ENCODE measurements around the gene ARHGAP9. TPM values are rescaled to one million over a fixed set of nuclear protein-coding genes. Genes with fewer than 3 reads are reported as not detected.

Gene ARHGAP9
- total and polyA plus RNA-seq, 2 donors from 2014 or later = 3.8 to 18.1 TPM

- intact Hi-C loops (cut with DNase I) = loop anchor here (10.0 kb wide), 1 partner anchor 190 kb away; no protein-coding TSS in a partner anchor
- FAIRE-seq (no peak), DNase-seq (peak in 4 of 5 donors; percentile 67 to 74 (median 70))
- H3K9me3 ChIP-seq (ENCODE audit: control insufficient read depth in 2 of 3, insufficient read depth in 1 of 3, low read length in 3 of 3) = no peaks in the 10 kb centered on the region
- H3K36me3 ChIP-seq (ENCODE audit: control insufficient read depth in 2 of 3, insufficient read depth in 3 of 3, low read length in 3 of 3) = no peaks in the 10 kb centered on the region
- no peak for TF ChIP-seq CTCF (IDR thresholded peaks at IDR 0.05; ENCODE audit: borderline replicate concordance, extremely low read depth, insufficient read depth)
- H3K4me1 ChIP-seq (ENCODE audit: control insufficient read depth in 2 of 3, insufficient read depth in 2 of 3, low read depth in 1 of 3, low read length in 3 of 3) = peaks cover 0 to 9% (median 5%) of the 10 kb centered on the region in 3 donors
- H3K27me3 ChIP-seq (ENCODE audit: control insufficient read depth, insufficient read depth, low read length) = no peaks in the 10 kb centered on the region
- H3K4me3 ChIP-seq (ENCODE audit: low read length in 3 of 3) = no peak within 1 kb of the TSS
- peak within 1 kb of the TSS in 1 of 2 donors; percentile 38 for H3K27ac ChIP-seq (ENCODE audit: low read depth in 2 of 2, low read length in 2 of 2)
- no peak within 1 kb of the TSS for H3K9ac ChIP-seq (ENCODE audit: low read length in 3 of 3)
Measured at GRCh38 chr12:57454566-57455373, 24.9 kb downstream of the ARHGAP9 start, which contains the start of gene INHBE. TSS of gene INHBE (plus strand) at chr12:57455307. CDS start at chr12:57455537, 230 bp downstream.

GRCh38 chr12:57454213-57454565 is 25.5 kb downstream of the ARHGAP9 start:
- H3K27ac ChIP-seq (ENCODE audit: low read depth in 2 of 2, low read length in 2 of 2) = no peak overlapping the region
- no peaks in the 10 kb centered on the region for H3K36me3 ChIP-seq (ENCODE audit: control insufficient read depth in 2 of 3, insufficient read depth in 3 of 3, low read length in 3 of 3)
- H3K9me3 ChIP-seq (ENCODE audit: control insufficient read depth in 2 of 3, insufficient read depth in 1 of 3, low read length in 3 of 3) = no peaks in the 10 kb centered on the region
- no peak overlapping the region for H3K9ac ChIP-seq (ENCODE audit: low read length in 3 of 3)
- no peak overlapping the region for H3K4me3 ChIP-seq (ENCODE audit: low read length in 3 of 3)
- intact Hi-C loops (cut with DNase I) = loop anchor here (10.0 kb wide), 1 partner anchor 189 kb away; no protein-coding TSS in a partner anchor
- TF ChIP-seq CTCF (IDR thresholded peaks at IDR 0.05; ENCODE audit: borderline replicate concordance, extremely low read depth, insufficient read depth) = no peak
- H3K4me1 ChIP-seq (ENCODE audit: control insufficient read depth in 2 of 3, insufficient read depth in 2 of 3, low read depth in 1 of 3, low read length in 3 of 3) = peaks cover 0 to 9% (median 5%) of the 10 kb centered on the region in 3 donors
- DNase-seq (no peak), FAIRE-seq (no peak)
- H3K27me3 ChIP-seq (ENCODE audit: control insufficient read depth, insufficient read depth, low read length) = no peaks in the 10 kb centered on the region

GRCh38 chr12:57452937-57453509 is 26.6 kb downstream of the ARHGAP9 start:
- Histone ChIP-seq H3K4me1 (ENCODE audit: control insufficient read depth in 2 of 3, insufficient read depth in 2 of 3, low read depth in 1 of 3, low read length in 3 of 3) (peaks cover 0 to 5% (median 3%) of the 10 kb centered on the region in 3 donors), H3K36me3 (ENCODE audit: control insufficient read depth in 2 of 3, insufficient read depth in 3 of 3, low read length in 3 of 3) (no peaks in the 10 kb centered on the region), H3K9ac (ENCODE audit: low read length in 3 of 3) (no peak overlapping the region), H3K9me3 (ENCODE audit: control insufficient read depth in 2 of 3, insufficient read depth in 1 of 3, low read length in 3 of 3) (no peaks in the 10 kb centered on the region), H3K4me3 (ENCODE audit: low read length in 3 of 3) (no peak overlapping the region), H3K27me3 (ENCODE audit: control insufficient read depth, insufficient read depth, low read length) (no peaks in the 10 kb centered on the region), H3K27ac (ENCODE audit: low read depth in 2 of 2, low read length in 2 of 2) (no peak overlapping the region)
- intact Hi-C loops (cut with DNase I) = loop anchor here (10.0 kb wide), 1 partner anchor 188 kb away; no protein-coding TSS in a partner anchor
- FAIRE-seq = no peak
- peak; percentile 81 to 88 (median 86) for DNase-seq
- TF ChIP-seq CTCF (IDR thresholded peaks at IDR 0.05; ENCODE audit: borderline replicate concordance, extremely low read depth, insufficient read depth) = peak; percentile 93
